ENCODE measurements around the gene VIL1. TPM values are rescaled to one million over a fixed set of nuclear protein-coding genes. Genes with fewer than 3 reads are reported as not detected.

The VIL1 gene
- total RNA-seq, 1 experiment from 2014 or later = 0.18 TPM

- TF ChIP-seq REST (IDR thresholded peaks at IDR 0.05; ENCODE audit: insufficient read depth in 1 of 2, low read depth in 2 of 2, low read length in 1 of 2) = no peak
- no peak for TF ChIP-seq CTCF (IDR thresholded peaks at IDR 0.05)
- TF ChIP-seq POLR2AphosphoS5 (IDR thresholded peaks at IDR 0.05; ENCODE audit: low read depth, low read length) = no peak
- no peak for TF ChIP-seq TCF7L2 (IDR thresholded peaks at IDR 0.05; ENCODE audit: low read depth, low read length)
- intact Hi-C loops (cut with micrococcal nuclease; ENCODE audit: unreplicated experiment) (no loop called here), in situ Hi-C loops (cut with HindIII; ENCODE audit: low pct_unique_long_range_greater_than_20kb, low sequenced_read_pairs) (no loop called here)
- ChIA-PET POLR2A (interaction anchor here (0.7 kb wide), 1 partner anchor 54 kb away, joined by 15 read pairs; no protein-coding TSS in a partner anchor), CTCF (no interaction called here)
- no TSS peak for BruUV-seq (replicated peaks)
- Histone ChIP-seq H3K9me3 (ENCODE audit: control insufficient read depth, insufficient read depth, low read depth, low read length) (no peaks in the 10 kb centered on the region), H3K36me3 (ENCODE audit: control insufficient read depth, insufficient read depth, low read length) (peaks cover 16% of the 10 kb centered on the region; the same call in 1 of the 2 replicates), H3K4me3 (ENCODE audit: low read depth in 2 of 2, low read length in 2 of 2) (no peak overlapping the region), H3K27ac (ENCODE audit: low read length) (no peak overlapping the region), H3K4me1 (ENCODE audit: control insufficient read depth, insufficient read depth, low read length) (no peaks in the 10 kb centered on the region), H3K27me3 (ENCODE audit: control insufficient read depth, insufficient read depth, low read length) (no peaks in the 10 kb centered on the region)
- ATAC-seq = no peak
- no peak for DNase-seq (ENCODE audit: low read depth, low spot score)
These were observed 60.7 kb downstream of the VIL1 start for GRCh38 chr2:218479595-218479994.

- CTCF ChIA-PET = no interaction called here
- no peak for TF ChIP-seq CTCF (IDR thresholded peaks at IDR 0.05)
- TF ChIP-seq REST (IDR thresholded peaks at IDR 0.05; ENCODE audit: insufficient read depth in 1 of 2, low read depth in 2 of 2, low read length in 1 of 2) = no peak
- no peak for TF ChIP-seq TCF7L2 (IDR thresholded peaks at IDR 0.05; ENCODE audit: low read depth, low read length)
- no peak for TF ChIP-seq POLR2AphosphoS5 (IDR thresholded peaks at IDR 0.05; ENCODE audit: low read depth, low read length)
- no peak for TF ChIP-seq SIN3A (IDR thresholded peaks at IDR 0.05; ENCODE audit: borderline replicate concordance, insufficient read depth, low read depth, low read length)
- ATAC-seq = no peak
- no peak for DNase-seq (ENCODE audit: low read depth, low spot score)
- no peaks in the 10 kb centered on the region for H3K4me1 ChIP-seq (ENCODE audit: control insufficient read depth, insufficient read depth, low read length)
- intact Hi-C loops (cut with micrococcal nuclease; ENCODE audit: unreplicated experiment) (no loop called here), in situ Hi-C loops (cut with HindIII; ENCODE audit: low pct_unique_long_range_greater_than_20kb, low sequenced_read_pairs) (no loop called here)
- H3K9me3 ChIP-seq (ENCODE audit: control insufficient read depth, insufficient read depth, low read depth, low read length) = no peaks in the 10 kb centered on the region
- H3K27me3 ChIP-seq (ENCODE audit: control insufficient read depth, insufficient read depth, low read length) = no peaks in the 10 kb centered on the region
- POLR2A ChIA-PET = no interaction called here
- peaks cover 11% of the 10 kb centered on the region; the same call in 1 of the 2 replicates for H3K36me3 ChIP-seq (ENCODE audit: control insufficient read depth, insufficient read depth, low read length)
- BruUV-seq (replicated peaks) = no TSS peak
- no peak overlapping the region for H3K27ac ChIP-seq (ENCODE audit: low read length)
- no peak overlapping the region for H3K4me3 ChIP-seq (ENCODE audit: low read depth in 2 of 2, low read length in 2 of 2)
These were observed 63.7 kb downstream of the VIL1 start for GRCh38 chr2:218482651-218483050.
